Measurements from ENCODE around the gene CEMP1.
"Not testable (repeated sequence)": the region's sequence is repeated elsewhere in the genome, so short reads cannot be mapped to it uniquely, and the experiment has no call there.

CEMP1 gene

GRCh38 chr16:2577044-2577443 is 45.8 kb upstream of the CEMP1 start:
- WGBS: 98% methylated on average over 9 of the region's 26 CpGs
- not testable (repeated sequence) for H2BK120ac ChIP-seq (ENCODE audit: low read depth, low read length); H2AFZ ChIP-seq (ENCODE audit: low read depth, low read length); H3K23ac ChIP-seq (ENCODE audit: low read length in 2 of 2); H3K36me3 ChIP-seq (ENCODE audit: control insufficient read depth in 1 of 2, insufficient read depth in 2 of 2, low read depth in 1 of 2, low read length in 2 of 2); H3K79me1 ChIP-seq (replicated peaks; ENCODE audit: low read length, poor library complexity, severe bottlenecking); H3K4me3 ChIP-seq (ENCODE audit: insufficient read depth in 1 of 2, low read depth in 1 of 2, low read length in 2 of 2); H2BK5ac ChIP-seq (ENCODE audit: low read depth, low read length, poor library complexity, severe bottlenecking); H3K4ac ChIP-seq (ENCODE audit: low read depth in 1 of 2, low read length in 2 of 2); H3K9ac ChIP-seq (ENCODE audit: low read length); H2BK15ac ChIP-seq (ENCODE audit: low read depth, poor library complexity, severe bottlenecking); H3K4me1 ChIP-seq (ENCODE audit: control insufficient read depth, insufficient read depth, low read depth, low read length); H2AK5ac ChIP-seq (ENCODE audit: low read length, severe bottlenecking); H3K27me3 ChIP-seq (ENCODE audit: control insufficient read depth in 1 of 2, insufficient read depth in 1 of 2, low read length in 2 of 2); H3K18ac ChIP-seq (ENCODE audit: low read depth in 1 of 2, low read length in 2 of 2); H3K14ac ChIP-seq (ENCODE audit: low read length in 2 of 2); H3K27ac ChIP-seq (ENCODE audit: low read length, poor library complexity, severe bottlenecking); H4K91ac ChIP-seq (ENCODE audit: low read length); H4K8ac ChIP-seq (ENCODE audit: low read length); DNase-seq; H3K4me2 ChIP-seq (ENCODE audit: low read length, poor library complexity, severe bottlenecking); H3K9me3 ChIP-seq (ENCODE audit: control insufficient read depth, low read length); H2BK12ac ChIP-seq (ENCODE audit: low read length in 2 of 2)

- H3K18ac ChIP-seq (ENCODE audit: low read depth in 1 of 2, low read length in 2 of 2); H3K14ac ChIP-seq (ENCODE audit: low read length in 2 of 2); H3K4me3 ChIP-seq (ENCODE audit: insufficient read depth in 1 of 2, low read depth in 1 of 2, low read length in 2 of 2); H2BK15ac ChIP-seq (ENCODE audit: low read depth, poor library complexity, severe bottlenecking); H3K4me2 ChIP-seq (ENCODE audit: low read length, poor library complexity, severe bottlenecking); H3K4me1 ChIP-seq (ENCODE audit: control insufficient read depth, insufficient read depth, low read depth, low read length); H3K9ac ChIP-seq (ENCODE audit: low read length); H2AFZ ChIP-seq (ENCODE audit: low read depth, low read length); DNase-seq; H3K36me3 ChIP-seq (ENCODE audit: control insufficient read depth in 1 of 2, insufficient read depth in 2 of 2, low read depth in 1 of 2, low read length in 2 of 2); H2BK5ac ChIP-seq (ENCODE audit: low read depth, low read length, poor library complexity, severe bottlenecking); H4K8ac ChIP-seq (ENCODE audit: low read length); H4K91ac ChIP-seq (ENCODE audit: low read length); H3K9me3 ChIP-seq (ENCODE audit: control insufficient read depth, low read length); H3K23ac ChIP-seq (ENCODE audit: low read length in 2 of 2); H2BK12ac ChIP-seq (ENCODE audit: low read length in 2 of 2); H2BK120ac ChIP-seq (ENCODE audit: low read depth, low read length); H3K4ac ChIP-seq (ENCODE audit: low read depth in 1 of 2, low read length in 2 of 2); H3K27ac ChIP-seq (ENCODE audit: low read length, poor library complexity, severe bottlenecking); H2AK5ac ChIP-seq (ENCODE audit: low read length, severe bottlenecking); H3K79me1 ChIP-seq (replicated peaks; ENCODE audit: low read length, poor library complexity, severe bottlenecking); H3K27me3 ChIP-seq (ENCODE audit: control insufficient read depth in 1 of 2, insufficient read depth in 1 of 2, low read length in 2 of 2): not testable (repeated sequence)
- no CpG with 5 or more reads among the region's 21 CpGs for WGBS
Observed at GRCh38 chr16:2575839-2576238, 44.6 kb upstream of the CEMP1 start.

- WGBS: no CpG with 5 or more reads among the region's 6 CpGs
- H2AK5ac ChIP-seq (ENCODE audit: low read length, severe bottlenecking); H3K18ac ChIP-seq (ENCODE audit: low read depth in 1 of 2, low read length in 2 of 2); H3K79me1 ChIP-seq (replicated peaks; ENCODE audit: low read length, poor library complexity, severe bottlenecking); H3K27ac ChIP-seq (ENCODE audit: low read length, poor library complexity, severe bottlenecking); H3K36me3 ChIP-seq (ENCODE audit: control insufficient read depth in 1 of 2, insufficient read depth in 2 of 2, low read depth in 1 of 2, low read length in 2 of 2); H2BK5ac ChIP-seq (ENCODE audit: low read depth, low read length, poor library complexity, severe bottlenecking); H3K14ac ChIP-seq (ENCODE audit: low read length in 2 of 2); H3K4me2 ChIP-seq (ENCODE audit: low read length, poor library complexity, severe bottlenecking); H3K4ac ChIP-seq (ENCODE audit: low read depth in 1 of 2, low read length in 2 of 2); H3K23ac ChIP-seq (ENCODE audit: low read length in 2 of 2); H3K9me3 ChIP-seq (ENCODE audit: control insufficient read depth, low read length); H3K27me3 ChIP-seq (ENCODE audit: control insufficient read depth in 1 of 2, insufficient read depth in 1 of 2, low read length in 2 of 2); H2BK12ac ChIP-seq (ENCODE audit: low read length in 2 of 2); DNase-seq; H4K91ac ChIP-seq (ENCODE audit: low read length); H3K9ac ChIP-seq (ENCODE audit: low read length); H2AFZ ChIP-seq (ENCODE audit: low read depth, low read length); H4K8ac ChIP-seq (ENCODE audit: low read length); H2BK15ac ChIP-seq (ENCODE audit: low read depth, poor library complexity, severe bottlenecking); H2BK120ac ChIP-seq (ENCODE audit: low read depth, low read length); H3K4me3 ChIP-seq (ENCODE audit: insufficient read depth in 1 of 2, low read depth in 1 of 2, low read length in 2 of 2); H3K4me1 ChIP-seq (ENCODE audit: control insufficient read depth, insufficient read depth, low read depth, low read length): not testable (repeated sequence)
Observed at GRCh38 chr16:2572704-2573103, 41.5 kb upstream of the CEMP1 start.

DNA sequence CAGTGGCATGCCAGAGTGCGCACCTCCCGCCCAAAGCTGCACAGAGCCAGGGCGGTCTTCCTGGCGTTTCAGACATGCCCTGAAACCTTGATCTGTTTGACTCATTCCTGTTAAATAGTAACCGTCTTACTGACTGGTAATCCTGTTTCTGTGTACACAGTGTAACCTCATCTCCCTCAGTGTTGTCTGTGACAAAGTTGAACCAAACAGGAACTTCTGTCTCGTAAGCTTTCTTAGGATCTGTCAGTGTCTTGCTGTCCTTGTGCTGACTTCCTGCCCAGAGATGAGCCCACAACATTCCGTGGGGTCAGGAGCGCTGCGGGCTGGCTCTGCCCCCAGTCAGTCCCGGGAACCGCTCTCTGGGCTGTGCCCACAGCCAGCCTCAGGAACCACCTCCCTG is 37.4 kb upstream of the CEMP1 start:
- H4K91ac ChIP-seq (ENCODE audit: low read length); H3K4ac ChIP-seq (ENCODE audit: low read depth in 1 of 2, low read length in 2 of 2); H2BK12ac ChIP-seq (ENCODE audit: low read length in 2 of 2); H2AK5ac ChIP-seq (ENCODE audit: low read length, severe bottlenecking); H3K79me1 ChIP-seq (replicated peaks; ENCODE audit: low read length, poor library complexity, severe bottlenecking); H3K9me3 ChIP-seq (ENCODE audit: control insufficient read depth, low read length); DNase-seq; H2AFZ ChIP-seq (ENCODE audit: low read depth, low read length); H3K23ac ChIP-seq (ENCODE audit: low read length in 2 of 2); H2BK15ac ChIP-seq (ENCODE audit: low read depth, poor library complexity, severe bottlenecking); H3K4me2 ChIP-seq (ENCODE audit: low read length, poor library complexity, severe bottlenecking); H2BK5ac ChIP-seq (ENCODE audit: low read depth, low read length, poor library complexity, severe bottlenecking); H3K9ac ChIP-seq (ENCODE audit: low read length); H3K4me3 ChIP-seq (ENCODE audit: insufficient read depth in 1 of 2, low read depth in 1 of 2, low read length in 2 of 2); H3K27me3 ChIP-seq (ENCODE audit: control insufficient read depth in 1 of 2, insufficient read depth in 1 of 2, low read length in 2 of 2); H3K4me1 ChIP-seq (ENCODE audit: control insufficient read depth, insufficient read depth, low read depth, low read length); H3K18ac ChIP-seq (ENCODE audit: low read depth in 1 of 2, low read length in 2 of 2); H3K27ac ChIP-seq (ENCODE audit: low read length, poor library complexity, severe bottlenecking); H2BK120ac ChIP-seq (ENCODE audit: low read depth, low read length); H3K36me3 ChIP-seq (ENCODE audit: control insufficient read depth in 1 of 2, insufficient read depth in 2 of 2, low read depth in 1 of 2, low read length in 2 of 2); H4K8ac ChIP-seq (ENCODE audit: low read length); H3K14ac ChIP-seq (ENCODE audit: low read length in 2 of 2): not testable (repeated sequence)
- no CpG with 5 or more reads among the region's 11 CpGs for WGBS
